ENCODE measurements around the gene ACBD5. TPM values are rescaled to one million over a fixed set of nuclear protein-coding genes. Genes with fewer than 3 reads are reported as not detected.
"Not testable (repeated sequence)": the region's sequence is repeated elsewhere in the genome, so short reads cannot be mapped to it uniquely, and the experiment has no call there.

The ACBD5 gene, protein sequence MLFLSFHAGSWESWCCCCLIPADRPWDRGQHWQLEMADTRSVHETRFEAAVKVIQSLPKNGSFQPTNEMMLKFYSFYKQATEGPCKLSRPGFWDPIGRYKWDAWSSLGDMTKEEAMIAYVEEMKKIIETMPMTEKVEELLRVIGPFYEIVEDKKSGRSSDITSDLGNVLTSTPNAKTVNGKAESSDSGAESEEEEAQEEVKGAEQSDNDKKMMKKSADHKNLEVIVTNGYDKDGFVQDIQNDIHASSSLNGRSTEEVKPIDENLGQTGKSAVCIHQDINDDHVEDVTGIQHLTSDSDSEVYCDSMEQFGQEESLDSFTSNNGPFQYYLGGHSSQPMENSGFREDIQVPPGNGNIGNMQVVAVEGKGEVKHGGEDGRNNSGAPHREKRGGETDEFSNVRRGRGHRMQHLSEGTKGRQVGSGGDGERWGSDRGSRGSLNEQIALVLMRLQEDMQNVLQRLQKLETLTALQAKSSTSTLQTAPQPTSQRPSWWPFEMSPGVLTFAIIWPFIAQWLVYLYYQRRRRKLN
- total RNA-seq (2014; rRNA removed; shearing (Covaris generic)), result 9.4 and 16.3 TPM in 2 replicates

GRCh38 chr10:27240212-27241009 lies at the start of gene ACBD5:
ACBD5 (minus strand) TSS chr10:27240797; CDS start chr10:27240688, 109 bp downstream.
- peak; percentile 79 for DNase-seq (ENCODE audit: low read depth)

DNA sequence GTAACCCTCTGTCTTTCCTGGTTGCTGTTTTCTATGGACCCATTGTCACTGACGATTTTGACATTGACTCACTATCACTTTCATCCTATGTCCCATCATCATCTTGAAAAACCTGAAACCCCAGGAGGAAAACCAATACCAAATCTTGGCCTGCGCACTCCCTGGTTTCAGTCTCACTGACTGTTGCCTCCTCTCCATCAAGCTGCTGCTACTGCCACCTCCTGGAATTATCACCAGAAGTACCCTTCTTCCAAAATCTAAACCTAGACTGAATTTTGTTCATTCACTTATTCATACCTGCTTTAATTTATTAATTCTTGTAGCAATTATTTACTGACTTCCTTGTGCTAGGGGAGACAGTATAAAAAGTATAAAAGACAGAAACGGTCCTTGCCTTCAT lies 44.5 kb upstream of the ACBD5 start:
- DNase-seq (ENCODE audit: low read depth), result peak; percentile 5

DNA sequence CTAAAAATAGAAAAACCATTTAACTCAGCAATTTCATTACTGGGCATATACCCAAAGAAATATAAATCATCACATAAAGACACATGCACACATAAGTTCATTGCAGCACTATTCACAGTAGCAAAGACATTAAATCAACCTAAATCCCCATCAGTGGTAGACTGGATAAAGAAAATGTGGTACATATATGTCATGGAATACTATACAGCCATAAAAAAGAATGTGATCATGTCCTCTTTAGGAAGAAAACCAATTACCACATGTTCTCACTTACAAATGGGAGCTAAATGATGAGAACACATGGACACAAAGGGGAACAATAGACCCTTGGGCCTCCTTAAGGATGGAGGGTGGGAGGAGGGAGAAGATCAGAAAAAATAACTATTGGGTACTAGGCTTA lies 36.0 kb upstream of the ACBD5 start:
- no peak for DNase-seq (ENCODE audit: low read depth)

DNA sequence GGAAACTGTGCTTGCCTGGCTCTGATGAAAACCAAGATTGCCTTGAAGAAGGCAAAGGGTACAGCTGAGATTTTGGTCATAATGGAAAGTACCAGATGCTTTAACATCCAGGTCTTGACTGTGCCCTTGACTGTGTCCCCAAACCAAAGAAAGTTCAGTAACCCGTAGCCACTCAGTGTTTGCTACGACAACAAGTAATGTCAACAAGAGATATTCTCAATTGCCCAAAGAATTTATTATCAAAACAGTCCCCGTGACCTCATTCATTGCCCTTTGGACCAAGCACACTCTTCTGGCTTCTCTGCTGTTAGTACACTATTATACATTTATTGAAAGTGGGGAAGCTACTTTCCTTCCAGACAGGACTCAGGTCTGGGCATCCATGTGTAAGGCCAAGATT lies 25.4 kb upstream of the ACBD5 start:
- DNase-seq (ENCODE audit: low read depth), result not testable (repeated sequence)

DNA sequence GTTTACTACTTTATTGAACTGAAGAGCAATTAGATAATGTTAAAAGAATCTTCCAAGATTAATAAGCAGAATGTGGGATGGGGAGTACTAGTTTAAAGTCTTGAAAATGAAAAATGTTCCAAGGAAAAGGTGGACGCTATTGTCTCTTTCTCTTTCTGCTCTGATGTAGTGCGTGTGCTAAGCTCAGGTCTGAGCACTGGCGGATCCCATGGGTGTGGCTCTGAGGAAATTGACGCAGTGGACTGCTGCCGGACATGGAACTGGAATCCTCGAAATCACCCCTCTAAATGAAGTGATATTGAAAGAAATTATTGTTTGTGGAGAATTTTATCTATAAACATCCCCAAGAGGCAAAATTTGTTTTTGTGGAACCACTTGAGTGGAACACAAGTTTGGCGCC lies 22.2 kb upstream of the ACBD5 start:
- DNase-seq (ENCODE audit: low read depth), result not testable (repeated sequence)

- DNase-seq (ENCODE audit: low read depth), result no peak
Measured at GRCh38 chr10:27258838-27259812, 18.5 kb upstream of the ACBD5 start.

- no peak for DNase-seq (ENCODE audit: low read depth)
Measured at GRCh38 chr10:27258492-27258837, 17.9 kb upstream of the ACBD5 start.

DNA sequence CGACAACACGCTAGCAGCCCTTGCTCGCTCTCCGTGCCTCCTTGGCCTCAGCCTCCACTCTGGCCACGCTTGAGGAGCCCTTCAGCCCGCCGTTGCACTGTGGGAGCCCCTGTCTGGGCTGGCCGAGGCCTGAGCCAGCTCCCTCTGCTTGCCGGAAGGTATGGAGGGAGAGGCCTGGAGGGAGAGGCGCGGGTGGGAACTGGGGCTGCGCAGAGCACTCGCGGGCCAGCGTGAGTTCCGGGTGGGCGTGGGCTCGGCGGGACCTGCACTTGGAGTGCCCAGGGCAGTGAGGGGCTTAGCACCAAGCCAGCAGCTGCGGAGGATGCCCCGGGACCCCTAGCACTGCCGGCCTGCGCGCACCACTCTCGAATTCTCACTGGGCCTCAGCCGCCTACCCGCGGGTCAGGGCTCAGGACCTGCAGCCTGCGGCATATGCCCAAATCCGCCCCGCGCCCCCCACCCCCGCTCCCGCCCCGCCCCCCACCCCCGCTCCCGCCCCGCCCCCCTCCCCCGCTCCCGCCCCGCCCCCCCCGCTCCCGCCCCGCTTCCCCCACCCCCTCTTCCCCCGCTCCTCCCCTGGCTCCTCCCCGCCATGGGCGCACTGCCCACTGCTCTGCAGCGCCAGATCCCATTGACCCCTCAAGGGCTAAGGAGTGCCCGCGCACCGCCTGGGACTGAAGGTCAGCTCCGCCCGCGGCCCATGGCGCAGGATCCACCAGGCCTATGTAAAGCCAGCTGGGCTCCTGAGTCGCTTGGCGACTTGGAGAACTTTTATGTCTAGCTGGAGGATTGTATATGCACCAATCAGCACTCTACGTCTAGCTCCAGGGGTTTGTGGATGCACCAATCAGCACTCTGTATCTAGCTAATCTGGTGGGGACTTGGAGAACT lies 15.9 kb upstream of the ACBD5 start:
- DNase-seq (ENCODE audit: low read depth), result no peak

- no peak for DNase-seq (ENCODE audit: low read depth)
Measured at GRCh38 chr10:27253576-27253975, 13.0 kb upstream of the ACBD5 start.

DNA sequence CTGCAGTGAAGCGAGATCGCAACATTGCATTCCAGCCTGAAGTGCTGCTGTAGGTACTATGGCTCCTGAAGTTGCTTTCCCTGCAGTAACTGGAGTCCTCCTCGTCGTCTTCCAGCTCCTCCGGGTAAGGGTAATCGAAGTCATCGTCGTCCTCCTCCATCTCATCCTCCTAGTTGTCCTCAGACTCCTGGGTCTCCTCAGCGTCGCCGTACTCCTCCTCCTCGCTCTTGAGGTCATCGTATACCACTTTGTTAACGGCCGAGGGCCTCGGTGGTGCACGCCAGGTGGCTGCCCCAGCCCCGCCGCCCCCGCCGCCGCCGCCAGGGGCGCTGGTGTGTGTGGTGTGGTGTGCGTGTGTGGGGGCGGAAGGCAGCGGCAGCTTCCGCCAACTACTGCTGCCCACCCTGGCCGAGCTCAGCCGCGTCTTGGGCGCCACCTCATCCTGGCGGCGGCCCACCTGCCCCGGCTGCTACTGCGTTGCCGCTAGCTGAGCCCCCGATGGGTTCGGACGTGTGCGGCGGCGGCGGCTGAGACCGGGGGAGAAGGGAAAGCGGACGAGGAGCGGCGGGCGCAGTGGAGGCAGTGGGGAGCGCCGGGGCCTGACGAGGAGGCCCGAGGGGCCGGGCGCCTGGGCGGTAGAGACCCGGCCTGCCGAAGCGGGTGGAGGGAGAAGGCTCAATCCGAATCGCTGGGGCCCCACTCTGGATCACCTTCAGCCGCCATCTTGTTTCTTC lies 11.8 kb upstream of the ACBD5 start:
- peak; percentile 43 for DNase-seq (ENCODE audit: low read depth)

DNA sequence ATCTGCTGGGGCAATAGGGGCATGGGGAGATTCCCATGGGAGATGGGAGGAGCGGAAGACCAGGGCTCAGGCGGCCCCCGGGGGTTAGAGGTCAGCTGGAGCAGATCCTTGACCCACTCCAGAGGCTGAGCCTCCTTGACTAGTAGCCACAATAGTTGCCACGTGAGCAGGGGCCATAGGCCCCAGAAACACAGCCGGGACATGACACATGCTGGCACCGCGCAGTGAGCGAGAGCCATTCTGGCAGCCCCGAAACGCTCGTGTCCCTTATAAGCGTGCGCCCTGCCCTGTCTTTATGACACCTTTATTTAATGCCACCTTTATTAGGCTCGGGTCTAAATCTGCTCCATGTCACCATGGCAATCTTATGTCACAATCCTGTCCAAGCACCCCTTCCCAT lies 11.0 kb upstream of the ACBD5 start:
- DNase-seq (ENCODE audit: low read depth), result no peak

DNA sequence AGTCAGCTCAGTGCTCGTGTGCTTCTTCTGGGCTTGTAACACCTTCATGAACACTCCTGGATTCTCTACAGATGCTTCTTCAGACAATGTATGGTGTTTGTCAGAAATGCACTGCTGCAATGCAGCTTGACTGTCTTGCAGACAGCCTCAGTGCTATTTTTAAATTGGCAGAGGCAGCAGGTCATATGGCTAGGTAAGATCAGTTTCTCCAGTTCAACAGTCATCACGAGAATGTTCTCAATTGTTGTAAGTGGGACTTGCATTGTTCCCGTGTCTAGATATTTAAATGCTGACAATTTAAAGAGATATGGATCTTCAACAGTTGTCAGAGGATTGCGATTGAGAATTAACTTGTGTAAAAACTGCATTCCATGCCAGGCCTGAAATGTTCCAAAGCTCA lies 7.6 kb upstream of the ACBD5 start:
- DNase-seq (ENCODE audit: low read depth), result no peak

GRCh38 chr10:27247441-27247840 lies 6.8 kb upstream of the ACBD5 start:
- DNase-seq (ENCODE audit: low read depth), result no peak

- no peak for DNase-seq (ENCODE audit: low read depth)
Measured at GRCh38 chr10:27247006-27247405, 6.4 kb upstream of the ACBD5 start.

GRCh38 chr10:27245836-27246235 lies 5.2 kb upstream of the ACBD5 start:
- no peak for DNase-seq (ENCODE audit: low read depth)

- no peak for DNase-seq (ENCODE audit: low read depth)
Measured at GRCh38 chr10:27244976-27245375, 4.4 kb upstream of the ACBD5 start.

GRCh38 chr10:27242951-27243551 lies 2.5 kb upstream of the ACBD5 start:
- DNase-seq (ENCODE audit: low read depth), result peak; percentile 65

DNA sequence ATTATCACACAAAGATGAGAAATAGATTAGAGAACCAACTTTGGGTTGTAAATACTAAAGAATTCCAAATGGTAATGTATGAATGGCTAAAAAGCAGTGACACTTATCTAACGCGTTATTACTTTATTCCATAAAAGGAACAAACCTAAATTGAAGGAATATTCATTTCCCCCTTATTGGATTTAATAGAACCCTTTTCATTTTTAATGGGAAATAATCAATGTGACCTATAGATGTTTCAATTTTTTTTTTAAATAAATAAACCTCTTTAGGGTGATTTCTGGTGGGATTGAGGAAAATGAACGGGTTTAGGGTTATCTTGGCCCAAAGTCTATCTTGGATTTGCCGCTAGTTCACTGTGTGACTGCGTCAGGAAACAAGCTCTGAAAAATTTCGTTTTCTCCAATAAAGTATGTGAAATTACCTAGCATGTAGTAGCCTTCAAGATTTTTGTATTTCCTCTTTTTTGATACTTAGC lies 1.9 kb upstream of the ACBD5 start:
- DNase-seq (ENCODE audit: low read depth), result no peak

Data from M059J (cell line).